Muscle layer of duodenum (tissue), 2 donors: ENCODE measurements around the gene PTK7.
"Not testable (repeated sequence)": the region's sequence is repeated elsewhere in the genome, so short reads cannot be mapped to it uniquely, and the experiment has no call there.

Experiments
- H3K27ac ChIP-seq: one replicate; pipeline ENCODE4 v1.7.0; 2013; ENCODE audit warnings: mild to moderate bottlenecking, low read length
- H3K27me3 ChIP-seq: one replicate; pipeline ENCODE4 v1.7.0; 2013; ENCODE audit warnings: low read depth, mild to moderate bottlenecking, control low read depth, low read length
- H3K36me3 ChIP-seq, 2 donors: one replicate each; pipeline ENCODE4 v1.7.0; 2013; ENCODE audit warnings: low read length in 2 of 2, control low read depth in 1 of 2, mild to moderate bottlenecking in 1 of 2; ENCODE audit not compliant: insufficient read depth in 2 of 2, control insufficient read depth in 1 of 2
- H3K4me1 ChIP-seq, 2 donors: one replicate each; pipeline ENCODE4 v1.7.0; 2013; ENCODE audit warnings: low read length in 2 of 2, mild to moderate bottlenecking in 2 of 2, control low read depth in 1 of 2, moderate library complexity in 1 of 2; ENCODE audit not compliant: insufficient read depth in 2 of 2, control insufficient read depth in 1 of 2
- H3K4me3 ChIP-seq, 2 donors: one replicate each; pipeline ENCODE4 v1.7.0; 2013; ENCODE audit warnings: low read length in 2 of 2, low read depth in 1 of 2, mild to moderate bottlenecking in 1 of 2
- H3K9me3 ChIP-seq, 2 donors: one replicate each; pipeline ENCODE4 v1.7.0; 2013; ENCODE audit warnings: low read length in 2 of 2, control low read depth in 1 of 2, mild to moderate bottlenecking in 1 of 2; ENCODE audit not compliant: control insufficient read depth in 1 of 2
- donor health status: healthy.

Gene PTK7

GRCh38 chr6:43123461-43124314, 47.6 kb downstream of the PTK7 start:
- H3K9me3 ChIP-seq: no peaks in the 10 kb centered on the region
- H3K27me3 ChIP-seq: no peaks in the 10 kb centered on the region
- no peaks in the 10 kb centered on the region for H3K36me3 ChIP-seq
- H3K27ac ChIP-seq: no peak overlapping the region
- H3K4me3 ChIP-seq: no peak overlapping the region
- peaks cover 0 to 8% of the 10 kb centered on the region in 2 donors for H3K4me1 ChIP-seq

DNA sequence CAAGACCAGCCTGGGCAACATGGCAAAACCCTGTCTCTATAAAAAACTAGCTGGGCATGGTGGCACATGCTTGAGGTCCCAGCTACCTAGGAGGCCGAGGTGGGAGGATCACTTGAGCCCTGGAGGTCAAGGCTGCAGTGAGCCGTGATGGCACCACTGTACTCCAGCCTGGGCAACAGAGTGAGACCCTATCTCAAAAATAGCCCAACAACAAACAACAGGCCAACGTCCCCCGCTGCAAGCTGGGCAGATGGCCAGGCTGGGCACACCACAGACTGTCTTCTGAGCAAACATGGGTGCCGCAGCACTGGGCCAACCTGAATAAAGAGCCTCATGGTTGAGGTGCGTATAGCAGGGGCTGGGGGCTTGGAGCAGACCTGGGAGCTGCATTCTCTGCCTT, 48.4 kb downstream of the PTK7 start:
- H3K9me3 ChIP-seq: no peaks in the 10 kb centered on the region
- no peak overlapping the region for H3K27ac ChIP-seq
- H3K36me3 ChIP-seq: no peaks in the 10 kb centered on the region
- H3K4me3 ChIP-seq: no peak overlapping the region
- H3K4me1 ChIP-seq: peaks cover 0 to 8% of the 10 kb centered on the region in 2 donors
- no peaks in the 10 kb centered on the region for H3K27me3 ChIP-seq

GRCh38 chr6:43125119-43125518, 49.0 kb downstream of the PTK7 start:
- Histone ChIP-seq H3K27me3 (no peaks in the 10 kb centered on the region), H3K9me3 (no peaks in the 10 kb centered on the region), H3K36me3 (no peaks in the 10 kb centered on the region), H3K4me3 (no peak overlapping the region), H3K27ac (no peak overlapping the region), H3K4me1 (peaks cover 0 to 8% of the 10 kb centered on the region in 2 donors)

DNA sequence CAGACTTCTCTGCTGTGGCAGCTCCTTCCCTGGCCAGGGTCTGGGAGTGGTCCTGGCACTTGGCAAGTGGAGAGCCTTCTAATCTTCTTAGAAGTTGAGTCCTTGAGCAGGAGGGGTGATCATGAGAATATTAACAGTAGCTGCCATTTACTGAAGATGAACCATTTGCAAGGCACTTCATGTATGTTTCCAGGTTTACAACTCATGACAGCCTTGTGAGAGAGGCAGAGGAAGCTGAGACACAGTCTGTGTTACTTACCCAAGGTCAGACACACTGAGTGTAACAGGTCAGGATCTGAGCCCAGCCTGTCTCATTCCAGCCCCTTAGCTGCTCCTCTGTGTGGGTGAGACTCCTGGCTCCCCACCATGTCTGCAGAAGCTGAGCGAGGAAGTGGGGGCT, 49.4 kb downstream of the PTK7 start:
- H3K36me3 ChIP-seq: no peaks in the 10 kb centered on the region
- no peak overlapping the region for H3K27ac ChIP-seq
- no peaks in the 10 kb centered on the region for H3K27me3 ChIP-seq
- peaks cover 0 to 8% of the 10 kb centered on the region in 2 donors for H3K4me1 ChIP-seq
- no peaks in the 10 kb centered on the region for H3K9me3 ChIP-seq
- no peak overlapping the region for H3K4me3 ChIP-seq

DNA sequence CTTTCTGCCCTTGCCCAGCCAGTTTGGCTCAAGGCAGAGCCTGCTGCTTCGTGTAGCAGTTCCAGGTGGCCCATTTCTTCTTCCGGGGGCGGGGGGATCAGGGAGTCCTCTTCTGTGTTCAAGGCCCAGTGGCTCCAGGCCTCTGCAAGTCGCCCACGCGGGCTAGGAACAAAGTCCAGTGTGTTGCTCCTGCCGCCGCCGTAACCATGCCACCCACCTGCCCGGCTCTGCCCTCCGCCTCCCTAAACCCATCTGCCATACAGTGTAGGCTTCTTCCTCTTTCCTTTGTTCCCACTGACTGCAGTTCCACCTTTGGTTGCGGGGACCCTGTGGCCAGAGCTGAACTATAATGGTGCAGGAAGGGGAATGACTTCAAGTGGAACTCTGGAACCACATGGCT, 51.1 kb downstream of the PTK7 start:
- Histone ChIP-seq H3K4me1 (peaks cover 0 to 8% of the 10 kb centered on the region in 2 donors), H3K4me3 (no peak overlapping the region), H3K27me3 (no peaks in the 10 kb centered on the region), H3K27ac (no peak overlapping the region), H3K36me3 (no peaks in the 10 kb centered on the region), H3K9me3 (no peaks in the 10 kb centered on the region)

- Histone ChIP-seq H3K4me3 (no peak overlapping the region), H3K27ac (no peak overlapping the region), H3K27me3 (no peaks in the 10 kb centered on the region), H3K9me3 (no peaks in the 10 kb centered on the region), H3K36me3 (no peaks in the 10 kb centered on the region), H3K4me1 (peaks cover 0 to 8% of the 10 kb centered on the region in 2 donors)
Observed at GRCh38 chr6:43127877-43128276, 51.8 kb downstream of the PTK7 start.

DNA sequence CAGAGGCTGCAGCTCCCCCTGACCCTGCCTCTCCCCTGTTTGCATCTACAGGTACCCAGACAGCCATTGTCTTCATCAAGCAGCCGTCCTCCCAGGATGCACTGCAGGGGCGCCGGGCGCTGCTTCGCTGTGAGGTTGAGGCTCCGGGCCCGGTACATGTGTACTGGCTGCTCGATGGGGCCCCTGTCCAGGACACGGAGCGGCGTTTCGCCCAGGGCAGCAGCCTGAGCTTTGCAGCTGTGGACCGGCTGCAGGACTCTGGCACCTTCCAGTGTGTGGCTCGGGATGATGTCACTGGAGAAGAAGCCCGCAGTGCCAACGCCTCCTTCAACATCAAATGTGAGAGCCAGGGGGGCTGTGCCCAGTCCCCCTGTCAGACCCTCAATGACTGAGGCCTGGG, 52.8 kb downstream of the PTK7 start:
- no peaks in the 10 kb centered on the region for H3K27me3 ChIP-seq
- no peaks in the 10 kb centered on the region for H3K36me3 ChIP-seq
- H3K4me1 ChIP-seq: peaks cover 0 to under 1% of the 10 kb centered on the region in 2 donors
- H3K9me3 ChIP-seq: no peaks in the 10 kb centered on the region
- no peak overlapping the region for H3K27ac ChIP-seq
- no peak overlapping the region for H3K4me3 ChIP-seq

- H3K27ac ChIP-seq: no peak overlapping the region
- H3K27me3 ChIP-seq: no peaks in the 10 kb centered on the region
- H3K36me3 ChIP-seq: no peaks in the 10 kb centered on the region
- no peaks in the 10 kb centered on the region for H3K4me1 ChIP-seq
- H3K9me3 ChIP-seq: no peaks in the 10 kb centered on the region
- no peak overlapping the region for H3K4me3 ChIP-seq
Observed at GRCh38 chr6:43129434-43130194, 53.5 kb downstream of the PTK7 start.

GRCh38 chr6:43130429-43130828, 54.3 kb downstream of the PTK7 start:
- H3K4me3 ChIP-seq: no peak overlapping the region
- H3K27ac ChIP-seq: no peak overlapping the region
- H3K36me3 ChIP-seq: no peaks in the 10 kb centered on the region
- H3K9me3 ChIP-seq: no peaks in the 10 kb centered on the region
- H3K27me3 ChIP-seq: no peaks in the 10 kb centered on the region
- no peaks in the 10 kb centered on the region for H3K4me1 ChIP-seq

- not testable (repeated sequence) for H3K27me3 ChIP-seq, H3K4me3 ChIP-seq, H3K27ac ChIP-seq, H3K4me1 ChIP-seq, H3K36me3 ChIP-seq, H3K9me3 ChIP-seq
Observed at GRCh38 chr6:43131379-43131778, 55.3 kb downstream of the PTK7 start.

- H3K36me3 ChIP-seq: no peaks in the 10 kb centered on the region
- H3K9me3 ChIP-seq: no peaks in the 10 kb centered on the region
- no peak overlapping the region for H3K27ac ChIP-seq
- peaks cover 0 to 3% of the 10 kb centered on the region in 2 donors for H3K4me1 ChIP-seq
- H3K4me3 ChIP-seq: no peak overlapping the region
- H3K27me3 ChIP-seq: no peaks in the 10 kb centered on the region
Observed at GRCh38 chr6:43138267-43138666, 62.2 kb downstream of the PTK7 start.
